ENCODE data around the gene CDKN2B.

Gene CDKN2B

GRCh38 chr9:21967169-21967568 lies 41.9 kb downstream of the CDKN2B start:
- no peaks in the 10 kb centered on the region for H3K4me1 ChIP-seq (ENCODE audit: low read depth, poor library complexity, severe bottlenecking)
- H3K27me3 ChIP-seq (ENCODE audit: insufficient read depth, low read depth) = no peaks in the 10 kb centered on the region
- H3K79me2 ChIP-seq (ENCODE audit: insufficient read depth, low read depth) = peaks cover 9% of the 10 kb centered on the region
- H3K4me2 ChIP-seq = no peak overlapping the region
- no peak overlapping the region for H3K9ac ChIP-seq
- peaks cover 28% of the 10 kb centered on the region; the same call in 1 of the 2 replicates for H3K36me3 ChIP-seq (ENCODE audit: insufficient read depth)
- H3K4me3 ChIP-seq (IDR thresholded peaks at IDR 0.05; ENCODE audit: insufficient read depth, low read depth, low read length) = no peak overlapping the region
- H4K20me1 ChIP-seq (ENCODE audit: insufficient read depth) = no peaks in the 10 kb centered on the region
- no peak overlapping the region for H3K27ac ChIP-seq
- no peak for TF ChIP-seq CTCF (conservative IDR thresholded peaks at IDR 0.05; ENCODE audit: low read depth, low read length)
- no peak overlapping the region for H2AFZ ChIP-seq (ENCODE audit: low read depth)

DNA sequence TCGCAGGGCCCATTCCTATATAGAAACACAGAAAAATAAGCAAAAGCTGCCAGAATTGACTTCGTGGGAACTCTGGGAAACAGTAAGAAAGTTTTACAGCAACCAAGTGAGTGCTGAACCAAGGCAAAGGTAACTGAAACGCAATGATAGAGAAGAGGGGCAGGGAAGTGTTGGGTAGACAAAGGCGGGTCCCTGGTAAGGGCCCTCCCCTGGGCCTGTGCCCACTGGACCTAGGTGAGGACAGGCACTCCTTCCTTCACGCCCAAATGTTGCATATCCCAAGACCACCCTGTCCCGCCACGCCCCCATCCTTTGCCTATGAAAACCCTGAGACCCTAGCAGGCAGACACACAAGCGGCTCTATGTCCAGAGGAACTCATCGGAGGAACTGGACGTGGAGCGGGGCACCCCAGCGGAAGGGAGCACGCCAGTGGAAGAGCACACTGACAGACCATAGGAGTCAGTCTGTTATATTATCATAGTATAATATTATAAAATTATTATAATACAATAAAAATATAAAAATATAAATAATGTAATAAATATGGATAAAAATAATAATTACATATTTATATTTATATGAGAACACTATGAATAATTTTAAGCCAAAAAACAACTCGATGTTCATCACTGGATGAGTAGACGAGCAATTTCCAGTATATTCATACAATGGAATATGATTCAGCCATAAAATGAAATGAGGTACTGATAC lies 42.8 kb downstream of the CDKN2B start:
- no peak overlapping the region for H3K4me2 ChIP-seq
- TF ChIP-seq CTCF (conservative IDR thresholded peaks at IDR 0.05; ENCODE audit: low read depth, low read length) = no peak
- H3K27ac ChIP-seq = no peak overlapping the region
- no peaks in the 10 kb centered on the region for H4K20me1 ChIP-seq (ENCODE audit: insufficient read depth)
- H3K79me2 ChIP-seq (ENCODE audit: insufficient read depth, low read depth) = peaks cover 3% of the 10 kb centered on the region; the same call in 1 of the 2 replicates
- no peak overlapping the region for H3K4me3 ChIP-seq (IDR thresholded peaks at IDR 0.05; ENCODE audit: insufficient read depth, low read depth, low read length)
- H3K27me3 ChIP-seq (ENCODE audit: insufficient read depth, low read depth) = no peaks in the 10 kb centered on the region
- H2AFZ ChIP-seq (ENCODE audit: low read depth) = no peak overlapping the region
- no peaks in the 10 kb centered on the region for H3K4me1 ChIP-seq (ENCODE audit: low read depth, poor library complexity, severe bottlenecking)
- H3K36me3 ChIP-seq (ENCODE audit: insufficient read depth) = peaks cover 28% of the 10 kb centered on the region; the same call in 1 of the 2 replicates
- no peak overlapping the region for H3K9ac ChIP-seq

- no peak for TF ChIP-seq CTCF (conservative IDR thresholded peaks at IDR 0.05; ENCODE audit: low read depth, low read length)
- Histone ChIP-seq H2AFZ (ENCODE audit: low read depth) (no peak overlapping the region), H3K27ac (no peak overlapping the region), H3K79me2 (ENCODE audit: insufficient read depth, low read depth) (no peaks in the 10 kb centered on the region), H3K9ac (no peak overlapping the region), H3K36me3 (ENCODE audit: insufficient read depth) (peaks cover 26% of the 10 kb centered on the region; the same call in 1 of the 2 replicates), H3K4me2 (no peak overlapping the region), H3K27me3 (ENCODE audit: insufficient read depth, low read depth) (no peaks in the 10 kb centered on the region), H3K4me3 (IDR thresholded peaks at IDR 0.05; ENCODE audit: insufficient read depth, low read depth, low read length) (no peak overlapping the region), H3K4me1 (ENCODE audit: low read depth, poor library complexity, severe bottlenecking) (no peaks in the 10 kb centered on the region), H4K20me1 (ENCODE audit: insufficient read depth) (no peaks in the 10 kb centered on the region)
These were observed 43.6 kb downstream of the CDKN2B start for GRCh38 chr9:21965401-21965951.

GRCh38 chr9:21964925-21965385 lies 44.1 kb downstream of the CDKN2B start:
- Histone ChIP-seq H3K27me3 (ENCODE audit: insufficient read depth, low read depth) (no peaks in the 10 kb centered on the region), H3K36me3 (ENCODE audit: insufficient read depth) (peaks cover 23% of the 10 kb centered on the region; the same call in 1 of the 2 replicates), H3K4me1 (ENCODE audit: low read depth, poor library complexity, severe bottlenecking) (no peaks in the 10 kb centered on the region), H3K4me3 (IDR thresholded peaks at IDR 0.05; ENCODE audit: insufficient read depth, low read depth, low read length) (no peak overlapping the region), H3K27ac (no peak overlapping the region), H3K79me2 (ENCODE audit: insufficient read depth, low read depth) (no peaks in the 10 kb centered on the region), H2AFZ (ENCODE audit: low read depth) (no peak overlapping the region), H3K9ac (no peak overlapping the region), H4K20me1 (ENCODE audit: insufficient read depth) (no peaks in the 10 kb centered on the region), H3K4me2 (no peak overlapping the region)
- TF ChIP-seq CTCF (conservative IDR thresholded peaks at IDR 0.05; ENCODE audit: low read depth, low read length) = no peak
